GM11168 (cell line): ENCODE measurements around the gene OR2Y1.
"Not testable (repeated sequence)": the region's sequence is repeated elsewhere in the genome, so short reads cannot be mapped to it uniquely, and the experiment has no call there.

ENCODE experiments used
- in situ Hi-C: fragments of 300-500 bp; cut with MboI; formaldehyde crosslinking; loops from one replicate; pipeline ENCODE4 v1.12.0; 2022; ENCODE audit warnings: low sequenced_read_pairs; ENCODE audit not compliant: unreplicated experiment

OR2Y1 gene

GRCh38 chr5:180740953-180741352, 1.1 kb upstream of the OR2Y1 start:
- in situ Hi-C loops = not testable (repeated sequence)

DNA sequence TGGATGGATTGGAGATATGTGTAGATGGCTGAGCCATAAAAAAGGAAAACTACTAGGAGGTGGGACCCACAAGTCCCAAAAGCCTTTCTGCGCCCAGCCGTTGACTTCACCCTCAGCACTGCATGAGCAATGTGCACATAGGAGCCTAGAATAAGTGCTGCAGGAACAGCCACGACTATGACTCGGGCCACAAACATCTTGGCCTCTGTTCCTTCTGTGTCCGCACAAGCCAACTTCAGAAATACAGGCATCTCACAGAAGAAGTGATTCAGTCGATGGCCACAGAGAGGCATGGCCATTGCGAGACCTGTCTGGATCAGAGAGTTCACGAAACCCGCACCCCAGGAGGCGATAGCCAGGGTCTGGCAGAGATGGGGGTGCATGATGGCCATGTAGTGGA, 587 bp downstream of the OR2Y1 start:
- in situ Hi-C loops = no loop called here

- in situ Hi-C loops = no loop called here
Measured at GRCh38 chr5:180736536-180736935, 3.3 kb downstream of the OR2Y1 start.

- in situ Hi-C loops = no loop called here
Measured at GRCh38 chr5:180724944-180725343, 14.9 kb downstream of the OR2Y1 start.

- in situ Hi-C loops = no loop called here
Measured at GRCh38 chr5:180723936-180724335, 15.9 kb downstream of the OR2Y1 start.

DNA sequence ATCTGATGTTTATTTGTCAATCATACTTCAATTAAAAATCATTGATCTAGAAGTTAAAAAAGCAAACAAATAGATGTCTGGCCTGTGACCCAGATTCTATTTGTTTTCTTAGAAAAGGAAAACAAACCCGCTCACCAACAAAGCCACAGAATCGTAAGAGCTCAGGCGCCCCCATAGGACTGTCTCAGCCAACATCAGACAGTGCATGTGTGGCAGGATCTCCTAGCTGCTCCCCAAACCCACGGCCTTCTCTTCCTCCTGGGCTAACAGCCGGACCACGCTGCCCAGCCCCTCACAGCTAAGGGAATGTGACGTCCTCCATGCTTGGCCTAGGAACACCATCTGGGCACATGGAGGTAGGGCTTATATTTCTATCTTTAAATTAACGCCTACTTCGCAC, 19.4 kb downstream of the OR2Y1 start:
- in situ Hi-C loops = no loop called here

- in situ Hi-C loops = no loop called here
Measured at GRCh38 chr5:180719781-180720180, 20.1 kb downstream of the OR2Y1 start.

GRCh38 chr5:180718810-180719453, 20.9 kb downstream of the OR2Y1 start:
- in situ Hi-C loops = no loop called here

DNA sequence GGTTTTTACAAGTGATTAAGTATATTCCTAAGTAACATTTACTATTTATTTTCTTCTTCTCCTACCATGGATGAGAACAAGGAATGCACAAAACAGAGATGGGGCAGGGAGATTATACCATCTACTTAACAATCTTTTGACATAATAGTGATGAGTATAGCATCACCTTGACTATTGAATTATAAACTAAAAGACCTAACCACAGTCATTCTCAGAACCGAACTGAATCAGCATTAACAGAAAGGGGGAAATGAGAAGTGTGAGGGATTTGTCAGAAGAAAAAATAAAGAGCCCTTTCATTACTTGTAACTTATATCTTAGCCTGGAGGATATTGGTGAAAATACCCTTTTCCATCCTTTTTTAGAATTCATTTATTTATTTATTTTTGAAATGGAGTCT, 21.9 kb downstream of the OR2Y1 start:
- in situ Hi-C loops = no loop called here

DNA sequence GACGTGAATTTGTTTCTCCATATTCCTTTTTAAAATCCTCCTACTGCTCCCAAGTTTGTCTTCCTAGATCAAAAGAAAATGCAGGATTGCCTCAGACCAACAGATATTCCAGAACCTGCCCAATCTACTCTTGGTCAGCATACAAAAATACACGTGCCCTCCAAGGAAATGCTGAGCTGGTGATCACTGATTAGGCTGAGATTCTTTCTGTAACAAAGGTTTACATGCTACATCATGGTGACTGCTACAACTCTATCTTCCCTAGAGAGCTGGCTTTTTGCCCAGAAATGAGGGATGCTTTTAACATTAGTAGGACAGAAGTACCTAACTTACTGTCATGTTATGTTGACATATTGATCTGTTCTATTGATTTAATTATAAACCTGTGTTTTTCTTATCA, 35.5 kb downstream of the OR2Y1 start:
- in situ Hi-C loops = no loop called here

GRCh38 chr5:180703912-180704311, 35.9 kb downstream of the OR2Y1 start:
- in situ Hi-C loops = no loop called here

DNA sequence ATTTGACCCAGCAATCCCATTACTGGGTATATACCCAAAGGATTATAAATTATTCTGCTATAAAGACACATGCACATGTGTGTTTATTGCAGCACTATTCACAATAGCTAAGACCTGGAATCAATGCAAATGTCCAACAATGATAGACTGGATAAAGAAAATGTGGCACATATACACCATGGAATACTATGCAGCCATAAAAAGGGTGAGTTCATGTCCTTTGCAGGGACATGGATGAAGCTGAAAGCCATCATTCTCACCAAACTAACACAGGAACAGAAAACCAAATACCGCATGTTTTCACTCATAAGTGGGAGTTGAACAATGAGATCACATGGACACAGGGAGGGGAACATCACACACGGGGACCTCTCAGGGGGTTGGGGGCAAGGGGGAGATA, 36.5 kb downstream of the OR2Y1 start:
- in situ Hi-C loops = not testable (repeated sequence)

DNA sequence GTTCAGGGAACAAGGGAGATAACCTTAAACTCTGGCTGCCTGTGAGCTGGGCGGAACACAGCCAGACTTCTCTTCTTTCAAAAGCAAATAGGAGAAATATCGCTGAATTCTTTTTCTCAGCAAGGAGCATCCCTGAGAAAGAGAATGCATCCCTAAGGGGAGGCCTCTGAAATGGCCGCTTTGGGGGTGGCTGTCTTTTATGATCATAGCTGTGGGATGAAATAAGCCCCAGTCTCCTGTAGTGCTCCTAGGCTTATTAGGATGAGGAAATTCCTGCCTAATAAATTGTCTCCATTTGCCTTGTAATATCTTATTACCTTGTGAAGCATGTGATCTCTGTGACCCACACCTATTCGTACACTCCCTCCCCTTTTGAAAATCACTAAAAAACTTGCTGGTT, 39.4 kb downstream of the OR2Y1 start:
- in situ Hi-C loops = not testable (repeated sequence)

DNA sequence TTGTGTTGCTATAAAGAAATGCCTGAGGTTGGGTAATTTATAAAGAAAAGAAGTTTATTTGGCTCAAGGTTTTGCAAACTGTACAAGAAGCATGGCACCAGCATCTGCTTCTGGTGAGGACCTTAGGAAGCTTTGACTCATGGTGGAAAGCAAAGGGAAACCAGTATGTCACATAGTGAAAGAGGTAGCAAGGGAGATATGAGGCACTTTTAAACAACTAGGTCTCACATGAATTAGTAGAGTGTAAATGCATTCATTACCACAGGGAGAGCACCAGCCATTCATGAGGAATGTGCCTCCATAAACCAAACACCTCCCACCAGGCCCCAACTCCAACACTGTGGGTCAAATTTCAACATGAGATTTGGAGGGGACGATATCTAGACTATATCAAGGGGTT, 40.8 kb downstream of the OR2Y1 start:
- in situ Hi-C loops = no loop called here

DNA sequence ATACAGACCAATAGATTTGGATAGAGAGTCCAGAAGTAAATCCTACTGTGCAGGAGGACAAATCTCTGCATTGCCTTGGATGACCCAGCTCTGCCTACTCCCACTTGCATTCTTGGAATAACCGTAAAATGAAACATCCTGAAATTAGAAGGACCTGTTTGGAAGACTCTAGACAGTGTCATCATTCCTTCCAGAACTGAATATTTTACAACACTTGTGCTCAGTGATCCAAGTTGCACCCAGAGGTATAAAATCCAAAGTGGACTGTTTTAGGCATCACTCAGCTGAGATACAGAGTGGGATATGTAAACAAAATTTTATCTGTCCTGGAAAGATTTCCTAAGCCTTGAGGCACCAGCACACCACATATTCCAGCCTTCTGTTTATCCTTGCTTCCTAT, 43.7 kb downstream of the OR2Y1 start:
- in situ Hi-C loops = no loop called here

- in situ Hi-C loops = no loop called here
Measured at GRCh38 chr5:180692429-180692828, 47.4 kb downstream of the OR2Y1 start.

DNA sequence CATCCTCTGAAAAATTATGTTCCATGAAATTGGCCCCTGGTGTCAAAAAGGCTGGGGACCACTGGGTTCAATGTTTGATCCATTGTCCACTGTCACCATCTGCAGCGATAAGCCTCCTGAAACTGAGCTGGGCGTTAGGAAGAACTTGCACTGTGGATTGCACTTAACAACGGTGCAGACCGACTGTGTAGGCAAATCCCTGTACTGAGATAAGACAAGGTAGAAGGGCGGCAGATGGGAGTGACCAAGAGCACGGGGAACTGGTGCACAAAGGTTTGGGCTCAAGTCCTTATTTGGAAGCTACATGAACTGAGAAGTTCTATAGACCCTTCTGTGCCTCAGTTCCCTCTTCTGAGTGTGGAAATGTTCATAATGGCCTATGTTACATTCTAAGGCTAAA, 48.8 kb downstream of the OR2Y1 start:
- in situ Hi-C loops = no loop called here

DNA sequence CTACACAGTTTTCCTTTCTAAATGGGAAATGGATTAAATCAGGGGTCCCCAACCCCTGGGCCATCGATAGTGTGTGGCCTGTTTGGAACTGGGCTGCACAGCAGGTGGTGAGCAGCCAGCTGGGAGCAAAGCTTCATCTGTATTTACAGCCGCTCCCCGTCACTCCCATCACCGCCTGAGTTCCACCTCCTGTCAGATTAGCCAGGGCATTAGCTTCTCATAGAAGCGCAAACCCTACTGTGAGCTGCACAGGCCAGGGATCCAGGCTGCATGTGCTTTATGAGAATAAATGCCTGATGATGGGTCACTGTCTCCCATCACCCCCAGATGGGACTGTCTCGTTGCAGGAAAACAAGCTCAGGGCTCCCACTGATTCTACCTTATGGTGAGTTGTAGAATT, 49.3 kb downstream of the OR2Y1 start:
- in situ Hi-C loops = no loop called here

- in situ Hi-C loops = no loop called here
Measured at GRCh38 chr5:180689775-180690174, 50.1 kb downstream of the OR2Y1 start.
